ENCODE measurements around the gene MANSC1.

MANSC1 gene

DNA sequence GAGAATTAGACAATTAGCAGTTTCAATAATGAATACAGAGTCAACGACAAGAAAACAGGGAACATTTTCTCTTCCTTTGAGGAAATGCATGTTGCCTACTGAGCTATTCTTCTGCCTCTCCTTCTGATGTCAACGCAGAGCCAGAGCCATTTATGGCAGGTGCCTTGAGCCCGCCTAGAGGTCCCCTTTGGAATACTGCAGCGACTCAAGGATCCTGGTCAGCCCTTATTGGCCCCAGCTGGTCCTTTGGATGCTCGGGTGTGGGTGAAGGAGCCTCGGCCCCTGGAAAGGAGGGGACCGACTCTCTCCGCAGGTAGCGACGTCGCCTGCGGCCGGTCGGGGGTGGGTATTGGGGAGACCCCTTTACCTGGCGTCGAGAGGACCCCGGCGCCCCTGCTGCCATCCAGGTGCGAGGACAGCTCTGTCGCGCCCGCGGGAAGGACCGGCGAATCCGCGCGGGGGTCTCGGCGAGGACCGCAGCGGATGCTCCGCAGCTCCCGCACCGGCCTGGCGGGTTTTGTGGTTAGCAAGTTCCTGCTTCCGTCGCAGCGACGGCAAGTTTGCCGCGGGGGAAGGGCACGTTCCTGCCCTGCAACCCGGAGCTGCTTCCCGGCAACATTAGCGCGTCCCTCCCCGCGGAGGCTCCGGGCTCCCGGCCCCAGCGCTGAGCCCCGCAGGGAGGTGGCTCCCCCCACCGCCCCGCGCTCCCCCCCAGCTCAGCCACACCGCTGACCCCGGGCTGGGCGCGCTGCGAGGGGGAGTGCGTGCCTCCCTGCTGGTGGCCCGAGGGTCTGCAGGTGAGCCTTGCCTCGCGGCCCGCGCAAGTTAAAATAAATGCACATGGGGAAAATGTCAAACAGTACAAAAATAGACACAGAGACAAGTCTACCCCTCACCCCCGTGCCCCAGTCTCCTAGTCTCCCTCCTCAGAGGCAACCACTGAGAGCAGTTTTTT, at the start of gene MANSC1:
MANSC1 (minus strand) TSS at position 532 of the 955 bp plus-strand sequence. CDS start 6,928 bp downstream, outside the sequence.
- DNase-seq (ENCODE audit: low spot score), result peak; percentile 40

DNA sequence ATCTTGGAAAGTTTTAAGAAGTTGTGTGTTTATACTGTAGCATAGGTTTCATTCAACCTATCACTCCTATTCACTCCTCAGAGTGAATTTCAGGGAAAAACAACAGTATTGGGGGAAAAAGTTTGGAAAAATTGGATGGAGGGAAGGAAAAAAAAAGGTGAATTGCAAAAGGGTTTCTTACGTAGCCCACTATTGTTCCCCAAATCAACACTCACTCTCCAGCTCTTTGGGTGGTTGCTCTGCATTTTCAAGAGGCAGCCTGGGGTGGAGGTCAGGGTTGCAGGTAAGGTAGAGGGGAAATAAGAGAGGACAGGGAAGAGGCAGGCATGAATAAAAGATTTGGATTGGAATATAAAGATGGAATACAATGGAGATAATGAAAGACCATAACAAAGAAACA, 49.1 kb upstream of the MANSC1 start:
- DNase-seq (ENCODE audit: low spot score), result no peak

DNA sequence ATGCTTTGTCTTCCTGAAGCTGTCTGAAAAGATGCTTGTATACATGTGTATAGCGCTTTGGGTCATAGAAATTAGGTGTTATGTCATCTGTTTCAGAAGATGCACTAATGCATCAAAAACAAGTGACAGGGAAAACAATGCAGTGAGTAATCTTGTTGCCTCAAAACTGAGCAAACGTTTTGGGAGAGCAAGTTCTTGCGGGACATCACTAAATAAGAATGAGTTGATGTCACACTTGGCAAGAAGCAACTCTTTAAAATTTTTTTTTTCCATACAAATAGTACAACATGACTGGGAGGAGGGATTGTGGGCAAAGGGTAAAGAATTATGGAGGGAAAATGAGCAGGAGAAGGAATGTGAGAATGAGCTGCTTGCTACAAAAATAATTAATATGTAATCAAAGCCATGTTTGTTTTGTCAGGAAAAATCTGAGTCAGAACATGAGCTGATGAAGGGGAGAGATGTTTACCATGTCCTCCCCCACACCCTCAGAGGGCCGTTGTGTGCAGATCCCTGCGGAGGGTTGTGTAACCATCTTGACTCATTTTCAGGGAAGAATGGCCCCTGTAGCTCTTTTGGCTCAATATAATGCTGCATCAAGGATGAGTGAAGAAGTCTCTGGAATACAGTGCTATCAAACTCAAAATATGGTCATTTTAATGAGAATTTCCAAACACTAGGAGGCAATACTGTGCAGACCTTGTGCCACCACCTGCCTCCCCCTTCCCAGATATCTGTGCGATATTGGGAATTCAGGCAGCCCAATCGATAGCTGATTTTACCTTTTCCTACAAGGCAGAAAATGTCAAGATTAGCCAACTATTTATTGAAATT, 48.2 kb upstream of the MANSC1 start:
- no peak for DNase-seq (ENCODE audit: low spot score)

DNA sequence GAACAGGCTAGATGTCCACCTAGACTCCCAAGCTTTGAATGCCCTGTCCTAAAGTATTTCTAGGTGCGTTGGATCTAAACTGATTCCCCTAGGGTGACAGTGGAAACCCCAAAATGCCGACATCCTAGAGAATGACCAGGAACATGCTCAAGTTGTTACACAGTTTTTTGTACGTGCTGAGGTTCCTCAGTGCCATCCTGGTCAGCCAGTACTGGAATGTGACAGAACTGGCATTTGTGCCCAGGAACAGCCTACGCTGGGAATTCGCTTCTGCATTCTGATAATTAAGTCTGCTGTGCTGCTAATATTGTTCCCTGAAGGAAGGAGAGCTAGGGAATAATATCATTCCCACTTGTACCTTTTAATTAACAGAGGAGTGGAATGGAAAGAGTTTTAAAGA, 47.1 kb upstream of the MANSC1 start:
- DNase-seq (ENCODE audit: low spot score), result no peak

DNA sequence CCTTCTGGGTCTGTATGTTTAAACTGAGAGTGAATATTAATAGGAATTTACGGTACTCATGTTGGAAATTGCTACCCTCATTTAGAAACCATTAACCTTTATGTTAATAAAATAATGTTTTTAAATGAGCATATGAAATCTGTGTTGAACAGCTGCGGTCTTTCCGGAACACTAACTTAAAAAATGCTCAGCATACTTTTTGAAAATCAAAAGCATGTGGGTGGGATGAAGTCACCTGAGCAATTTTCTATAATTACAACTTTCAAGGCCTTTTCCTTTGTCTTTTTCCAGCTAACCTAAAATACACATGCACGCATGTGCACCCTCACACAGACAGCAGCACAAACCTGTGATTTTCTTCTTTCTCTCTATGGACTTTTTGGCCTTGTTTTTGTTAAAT, 46.7 kb upstream of the MANSC1 start:
- DNase-seq (ENCODE audit: low spot score), result no peak

DNA sequence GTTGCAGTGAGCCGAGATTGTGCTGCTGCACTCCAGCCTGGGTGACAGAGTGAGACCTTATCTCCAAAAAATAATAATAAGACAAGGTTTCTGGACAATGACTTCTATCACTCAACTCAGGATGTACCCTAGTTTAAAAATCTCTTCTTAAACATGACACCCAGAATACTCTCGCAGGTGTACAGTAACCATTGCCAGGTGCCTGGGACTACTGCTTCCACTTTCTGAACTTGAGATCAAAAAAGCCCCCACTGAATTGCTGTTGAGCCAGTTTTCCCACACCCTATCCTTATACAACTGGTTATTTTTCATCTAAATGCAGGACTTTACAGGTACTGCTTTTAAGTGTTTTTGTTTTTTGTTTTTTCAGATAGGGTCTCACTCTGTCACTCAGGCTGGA, 43.1 kb upstream of the MANSC1 start:
- DNase-seq (ENCODE audit: low spot score), result no peak

DNA sequence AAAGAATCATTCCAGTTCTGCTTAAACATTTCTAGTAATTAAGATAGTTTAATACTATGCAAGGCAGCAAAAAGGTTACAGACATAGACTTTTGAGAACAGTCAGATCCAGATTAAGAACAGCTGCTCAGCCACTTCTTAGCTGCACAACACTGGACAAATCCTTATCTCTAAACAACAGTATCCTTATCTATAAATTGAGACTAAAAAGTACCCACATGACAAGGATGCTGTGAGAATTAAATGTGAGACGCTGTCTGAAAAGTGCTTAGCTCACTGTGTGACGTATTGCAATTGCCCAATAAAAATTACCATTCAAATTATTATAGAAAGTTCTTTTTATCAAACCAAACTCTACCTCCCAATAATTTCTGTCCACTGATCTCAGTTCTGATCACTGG, 42.4 kb upstream of the MANSC1 start:
- DNase-seq (ENCODE audit: low spot score), result no peak

DNA sequence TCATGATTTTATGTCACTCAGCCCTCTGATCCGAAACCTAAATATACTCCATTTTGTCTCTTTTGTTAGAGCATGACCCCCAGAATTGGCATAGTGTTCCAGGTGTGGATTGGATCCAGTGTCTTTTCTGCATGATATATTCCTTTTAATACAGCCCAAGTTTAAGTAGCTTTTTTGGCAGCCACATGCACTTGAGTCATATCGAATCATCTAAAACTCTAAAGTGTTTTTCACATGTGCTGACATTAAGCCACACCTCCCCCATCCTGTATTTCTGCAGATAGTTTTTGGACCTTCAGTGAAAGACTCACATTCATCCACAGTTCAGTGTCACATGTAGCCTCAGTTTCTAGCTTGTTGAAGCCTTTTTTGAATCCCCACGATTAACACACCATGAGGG, 37.5 kb upstream of the MANSC1 start:
- DNase-seq (ENCODE audit: low spot score), result peak; percentile 28

DNA sequence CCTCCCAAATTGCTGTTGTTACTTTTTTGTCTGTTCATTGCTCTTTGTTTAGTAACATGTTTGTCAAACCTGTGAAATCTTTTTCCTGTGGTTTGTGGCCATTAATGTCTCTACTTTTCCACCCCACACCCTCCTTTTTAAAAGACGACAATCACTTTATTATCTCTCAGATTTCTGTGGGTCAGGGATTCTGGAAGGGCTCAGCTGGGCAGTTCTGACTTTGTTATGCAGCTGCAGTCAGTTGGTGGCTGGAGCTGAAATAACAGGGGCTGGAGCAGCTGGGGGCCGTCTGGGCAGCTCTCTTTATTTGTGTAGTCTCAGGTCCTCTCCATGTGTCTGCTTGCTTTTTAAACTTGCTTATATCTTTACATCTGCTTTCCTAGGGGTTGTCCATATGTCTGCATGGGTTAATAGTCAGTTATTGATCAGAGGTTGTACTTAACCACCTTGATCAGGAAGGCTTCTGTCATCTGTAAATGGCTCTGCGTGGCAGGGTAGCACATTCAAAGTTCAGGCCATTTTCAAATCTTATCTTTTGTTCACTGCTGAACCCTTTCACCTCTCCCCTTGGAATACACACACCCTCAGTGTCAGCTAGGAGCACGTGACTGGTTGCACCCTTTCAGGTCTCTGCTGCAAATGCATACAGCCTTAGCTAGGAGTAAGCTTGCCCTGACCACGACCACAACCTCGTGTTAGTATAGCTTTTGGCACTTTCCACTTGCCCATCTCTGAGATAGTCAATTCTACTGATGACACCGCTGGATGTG, 34.7 kb upstream of the MANSC1 start:
- DNase-seq (ENCODE audit: low spot score), result peak; percentile 41

DNA sequence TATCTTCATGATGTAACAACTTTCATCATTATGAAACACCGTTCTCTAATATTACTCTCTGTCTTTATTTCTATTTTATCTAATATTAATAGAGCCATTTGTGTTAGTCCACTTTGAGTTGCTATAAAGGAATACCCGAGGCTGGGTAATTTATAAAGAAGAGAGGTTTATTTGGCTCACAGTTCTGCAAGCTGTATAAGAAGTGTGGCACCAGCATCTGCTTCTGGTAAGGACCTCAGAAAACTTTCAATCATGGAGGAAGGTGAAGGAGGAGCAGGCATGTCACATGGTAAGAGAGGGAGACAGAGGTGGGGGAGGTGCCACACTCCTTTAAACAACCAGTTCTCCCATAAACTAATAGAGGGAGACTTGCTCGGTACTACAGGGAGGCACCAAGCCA, 31.9 kb upstream of the MANSC1 start:
- DNase-seq (ENCODE audit: low spot score), result no peak

DNA sequence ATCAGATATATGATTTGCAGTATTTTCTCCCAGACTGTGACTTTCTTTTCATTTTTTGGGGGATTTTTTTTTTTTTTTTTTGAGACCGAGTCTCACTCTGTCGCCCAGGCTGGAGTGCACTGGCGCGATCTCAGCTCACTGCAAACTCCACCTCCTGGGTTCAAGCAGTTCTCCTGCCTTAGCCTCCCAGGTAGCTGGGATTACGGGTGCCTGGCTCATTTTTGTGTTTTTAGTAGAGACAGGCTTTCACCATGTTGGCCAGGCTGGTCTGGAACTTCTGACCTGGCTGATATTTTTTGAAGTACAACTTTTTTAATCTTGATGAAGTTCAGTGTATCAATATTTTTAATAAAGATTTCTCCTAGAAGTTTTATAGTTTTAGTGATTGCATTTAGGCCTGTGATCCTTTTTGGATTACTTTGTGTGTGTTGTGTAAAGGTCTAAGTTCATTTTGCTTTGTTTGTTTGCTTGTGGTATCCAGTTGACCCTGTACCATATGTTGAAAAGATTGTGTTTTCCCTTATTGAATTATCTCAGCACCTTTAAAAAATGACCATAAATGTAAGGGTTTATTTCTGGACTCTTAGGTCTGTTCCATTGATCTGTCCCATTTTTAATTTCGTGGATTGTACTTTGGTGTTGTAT, 31.0 kb upstream of the MANSC1 start:
- no peak for DNase-seq (ENCODE audit: low spot score)

DNA sequence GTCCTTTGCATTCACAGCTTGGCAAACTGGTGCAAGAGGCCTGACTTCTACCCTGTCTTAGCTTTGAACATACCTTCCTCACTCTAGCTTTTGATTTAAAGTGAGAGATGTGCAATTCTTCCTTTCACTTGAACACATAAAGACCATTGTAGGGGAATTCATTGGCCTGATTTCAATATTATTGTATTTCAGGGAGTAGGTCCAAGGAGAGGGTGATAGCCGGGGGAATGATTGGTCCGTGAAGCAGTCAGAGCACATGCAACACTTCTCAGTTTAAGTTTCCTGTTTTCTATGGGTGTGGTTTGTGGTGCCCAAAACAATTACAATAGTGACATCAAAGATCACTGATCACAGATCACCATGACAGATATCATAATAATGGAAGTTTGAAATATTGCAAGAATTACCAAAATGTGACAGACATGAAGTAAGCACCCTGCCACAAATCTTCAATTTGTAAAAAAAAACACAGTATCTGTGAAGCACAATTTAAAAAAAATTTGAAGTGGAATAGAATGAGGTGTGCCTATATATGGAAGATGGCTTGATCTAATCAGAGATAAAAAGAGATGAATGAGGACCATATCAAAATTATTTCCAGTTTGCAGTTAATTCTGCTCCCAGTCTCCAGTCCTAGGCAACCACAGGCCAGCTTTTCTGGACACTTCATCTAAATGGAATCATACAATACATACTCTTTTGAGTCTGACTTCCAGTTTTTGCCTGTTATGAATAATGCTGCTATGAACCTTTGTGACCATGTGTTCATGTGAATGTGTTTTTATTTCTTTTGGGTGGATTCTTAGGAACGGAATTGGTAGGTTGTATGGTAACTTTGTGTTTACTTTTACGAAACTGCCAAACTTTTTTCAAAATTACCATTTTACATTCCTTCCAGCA, 30.0 kb upstream of the MANSC1 start:
- DNase-seq (ENCODE audit: low spot score), result peak; percentile 79

DNA sequence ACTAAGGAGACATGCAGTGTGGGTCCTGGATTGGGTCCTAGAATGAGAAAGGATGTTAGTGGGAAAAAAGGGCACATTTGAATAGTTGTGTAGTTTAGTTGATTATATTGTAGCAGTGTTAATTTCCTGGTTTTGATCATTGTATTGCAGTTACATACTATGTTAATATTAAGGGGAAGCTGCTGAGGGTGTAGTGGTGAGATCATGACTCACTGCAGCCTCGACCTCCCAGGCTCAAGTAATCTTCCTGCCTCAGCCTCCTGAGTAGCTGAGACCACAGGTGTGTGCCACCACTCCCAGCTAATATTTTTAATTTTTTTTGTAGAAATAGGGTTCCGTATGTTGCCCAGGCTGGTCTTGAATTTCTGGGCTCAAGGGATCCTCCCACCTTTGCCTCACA, 28.6 kb upstream of the MANSC1 start:
- DNase-seq (ENCODE audit: low spot score), result peak; percentile 39

DNA sequence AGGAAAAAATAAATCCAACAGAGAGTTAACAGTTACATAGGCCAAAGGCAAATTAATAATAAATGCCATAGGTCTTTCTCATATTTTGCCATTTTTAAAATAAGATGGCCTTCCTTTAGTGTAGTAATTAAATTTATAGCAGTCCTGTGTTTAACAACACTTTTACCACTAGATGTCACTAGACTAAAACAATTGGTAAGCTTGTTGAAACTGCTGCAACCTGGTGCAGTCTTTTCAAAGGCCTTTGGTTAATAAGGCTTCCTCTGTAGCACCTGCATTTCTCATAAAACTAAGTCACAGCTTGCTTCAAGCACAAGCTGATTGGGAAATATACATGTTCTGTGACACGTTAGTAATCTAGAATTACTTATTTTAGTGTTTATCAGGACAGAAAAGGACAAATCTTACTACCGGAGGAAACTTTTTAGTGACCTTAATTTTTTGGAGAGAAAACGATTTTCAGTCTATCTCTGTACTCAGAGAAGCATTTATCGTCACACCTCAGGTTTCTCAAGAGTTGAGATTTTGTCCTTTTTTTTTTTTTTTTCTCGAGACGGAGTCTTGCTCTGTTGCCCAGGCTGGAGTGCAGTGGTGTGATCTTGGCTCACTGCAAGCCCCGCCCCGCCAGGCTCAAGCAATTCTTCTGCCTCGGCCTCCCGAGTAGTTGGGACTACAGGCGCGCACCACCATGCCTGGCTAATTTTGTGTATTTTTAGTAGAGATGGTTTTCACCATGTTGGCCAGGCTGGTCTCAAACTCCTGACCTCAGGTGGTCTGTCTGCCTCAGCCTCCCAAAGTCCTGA, 26.8 kb upstream of the MANSC1 start:
- peak; percentile 83 for DNase-seq (ENCODE audit: low spot score)

DNA sequence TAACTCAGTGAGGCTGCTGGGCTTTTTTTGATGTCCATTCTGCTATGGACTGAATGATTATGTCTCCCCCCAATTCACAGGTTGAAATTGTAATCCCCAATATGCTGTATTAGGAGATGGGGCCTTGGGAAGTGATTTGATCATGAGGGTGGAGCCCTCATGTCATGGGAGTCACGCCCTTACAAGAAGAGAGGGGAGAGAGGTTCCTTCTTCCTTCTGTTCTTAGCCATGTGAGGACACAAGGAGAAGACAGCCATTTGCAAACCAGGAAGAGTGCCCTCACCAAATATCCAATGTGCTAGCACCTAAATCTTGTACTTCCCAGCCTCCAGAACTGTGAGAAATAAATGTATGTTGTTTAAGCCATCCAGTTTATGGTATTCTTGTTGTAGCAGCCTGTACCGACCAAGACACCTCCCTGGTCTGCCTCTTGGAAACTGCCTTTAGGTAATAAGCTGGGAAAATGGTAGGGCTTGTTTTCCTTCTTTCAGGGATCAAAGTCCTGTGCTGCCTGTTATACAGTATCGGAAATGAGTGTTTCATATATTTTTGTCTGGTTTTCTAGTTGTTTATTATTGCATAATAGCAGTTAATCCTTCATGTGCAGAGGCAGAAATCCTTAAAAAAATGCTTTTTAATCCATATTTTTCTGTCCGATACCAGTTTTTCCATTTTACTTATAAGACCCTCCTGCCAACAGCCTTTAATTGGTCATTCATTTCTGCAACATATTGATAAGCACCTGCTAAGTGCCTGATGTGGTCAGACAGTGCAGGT, 23.1 kb upstream of the MANSC1 start:
- no peak for DNase-seq (ENCODE audit: low spot score)

DNA sequence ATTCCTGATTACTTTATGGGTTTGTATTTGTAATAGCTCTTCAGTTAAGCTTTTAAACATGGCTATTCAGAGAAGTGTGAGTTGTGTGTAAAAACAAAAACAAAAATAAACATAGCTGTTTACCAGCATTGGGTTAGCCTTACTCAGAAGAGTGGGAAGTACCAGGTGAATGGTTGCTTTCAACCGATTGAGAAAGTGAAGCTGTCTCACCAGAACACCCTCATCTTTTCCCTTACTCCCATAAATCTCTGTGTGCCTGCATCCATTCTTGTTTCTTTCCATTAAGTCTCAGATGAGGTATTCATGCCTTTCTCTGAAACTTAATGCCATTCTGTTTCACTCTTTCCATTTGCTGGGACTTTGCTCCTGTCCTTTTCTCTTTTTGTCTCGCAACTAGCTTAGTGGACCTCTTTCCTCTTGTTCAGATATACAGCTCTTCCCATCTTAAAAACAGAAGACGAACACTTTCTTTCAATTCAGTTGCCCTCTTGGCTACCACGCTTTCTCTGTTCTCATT, 17.5 kb upstream of the MANSC1 start:
- DNase-seq (ENCODE audit: low spot score), result no peak

DNA sequence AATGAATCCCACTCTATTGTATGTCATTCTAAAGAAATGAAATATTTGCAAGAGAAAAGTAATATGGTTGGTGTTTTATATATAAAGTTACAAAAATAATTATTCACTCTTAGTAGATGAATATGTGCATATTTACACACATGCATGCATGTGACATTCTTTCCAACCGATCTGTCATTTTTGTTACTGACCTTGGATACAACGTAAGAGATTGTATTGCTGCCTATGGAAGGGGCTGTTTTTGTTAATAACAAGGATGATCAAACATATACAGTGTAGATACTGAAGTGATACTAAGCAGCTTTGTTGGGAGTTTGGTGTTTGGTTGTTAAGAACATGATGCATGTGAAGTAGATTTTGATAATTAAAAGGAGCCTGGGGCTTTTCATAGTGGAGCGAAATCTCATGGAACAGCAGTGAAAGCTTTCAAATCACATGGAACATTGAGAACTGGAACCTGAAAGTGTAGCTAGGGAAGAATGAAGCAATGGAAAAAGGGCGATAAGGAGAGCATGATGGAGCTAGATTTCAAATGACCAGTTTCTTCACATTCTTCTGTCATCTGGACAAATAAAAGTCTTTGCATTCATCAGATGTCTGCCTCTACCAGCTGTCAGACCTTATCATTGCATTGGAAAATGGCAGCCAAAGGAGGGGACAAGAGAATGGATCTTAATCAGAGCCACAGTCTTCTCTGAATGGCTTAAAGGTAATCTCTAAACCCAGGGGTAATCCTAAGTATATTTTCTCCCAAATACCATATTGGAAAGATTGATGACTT, 16.8 kb upstream of the MANSC1 start:
- no peak for DNase-seq (ENCODE audit: low spot score)

DNA sequence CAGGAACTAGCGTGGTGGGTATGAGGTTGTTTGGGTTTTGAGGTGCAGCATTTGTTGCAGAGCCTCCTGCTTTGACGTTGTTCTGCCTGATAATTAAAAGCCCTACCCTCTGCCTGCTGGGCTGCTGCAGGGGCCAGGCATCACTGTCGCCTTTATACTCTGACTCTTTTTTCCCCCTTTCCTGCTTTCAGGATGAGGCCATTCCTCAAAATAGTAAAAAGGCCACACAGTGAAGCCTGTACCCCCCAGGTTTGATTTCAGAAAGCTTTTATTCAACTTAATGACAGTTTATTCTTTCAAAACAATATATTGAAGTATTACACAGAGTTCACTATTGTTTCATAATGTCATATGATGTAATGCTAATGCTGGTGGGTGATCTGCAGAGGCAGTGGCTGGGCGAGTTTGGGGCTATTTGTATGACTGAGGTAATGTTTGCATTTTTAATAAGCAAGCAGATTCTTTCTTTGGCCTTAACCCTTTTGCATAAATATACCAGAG, 15.9 kb upstream of the MANSC1 start:
- no peak for DNase-seq (ENCODE audit: low spot score)

Measured in CD4-positive, alpha-beta T cell treated with Interleukin-15 for 4 hours (primary cell).